Measurements from ENCODE around the gene KIF21A. TPM values are rescaled to one million over a fixed set of nuclear protein-coding genes. Genes with fewer than 3 reads are reported as not detected.

Gene KIF21A
- polyA plus RNA-seq, 1 experiment, result 1.4 TPM

- no peak for TF ChIP-seq CTCF (IDR thresholded peaks at IDR 0.05; ENCODE audit: low read depth, low read length)
- POLR2A ChIA-PET, result no interaction called here
- CTCF ChIA-PET, result no interaction called here
These were observed 113.0 kb downstream of the KIF21A start for GRCh38 chr12:39329876-39330275.

DNA sequence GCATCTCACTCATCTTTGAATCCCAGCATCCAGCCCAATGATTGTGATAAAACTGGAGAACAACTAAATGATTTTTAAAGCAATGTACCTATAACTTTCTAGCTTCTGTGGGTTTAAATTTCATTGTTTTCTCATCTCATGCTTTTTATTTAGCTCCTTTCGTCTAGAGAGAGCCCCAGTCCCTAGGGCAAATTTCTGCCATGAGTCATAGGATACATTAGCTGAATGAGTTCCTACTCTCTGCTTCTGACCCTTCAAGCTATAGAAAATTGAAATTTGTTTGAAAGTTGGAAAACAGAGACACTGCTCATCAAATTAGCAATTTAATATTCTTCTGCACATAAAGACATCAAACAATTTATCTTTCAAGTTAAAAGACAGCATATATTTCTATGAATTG is 113.9 kb downstream of the KIF21A start:
- no peaks in the 10 kb centered on the region for H3K27me3 ChIP-seq (ENCODE audit: control insufficient read depth, insufficient read depth, low read length)
- H3K27ac ChIP-seq (ENCODE audit: low read depth, low read length), result no peak overlapping the region
- H3K9me3 ChIP-seq (ENCODE audit: control insufficient read depth, insufficient read depth, low read length), result no peaks in the 10 kb centered on the region
- no peak for TF ChIP-seq CTCF (IDR thresholded peaks at IDR 0.05; ENCODE audit: low read depth, low read length)
- ChIA-PET POLR2A (no interaction called here), CTCF (interaction anchor here (1.8 kb wide), 1 partner anchor 11 kb away, joined by 9 read pairs; no protein-coding TSS in a partner anchor)
- DNase-seq (ENCODE audit: low read depth, low spot score), result no peak
- H3K4me3 ChIP-seq (ENCODE audit: low read depth, low read length), result no peak overlapping the region

More at GRCh38 chr12:39329876-39330275, 113.0 kb downstream of the KIF21A start:
- Histone ChIP-seq H3K27me3 (ENCODE audit: control insufficient read depth, insufficient read depth, low read length) (no peaks in the 10 kb centered on the region), H3K27ac (ENCODE audit: low read depth, low read length) (no peak overlapping the region), H3K9me3 (ENCODE audit: control insufficient read depth, insufficient read depth, low read length) (no peaks in the 10 kb centered on the region), H3K4me3 (ENCODE audit: low read depth, low read length) (no peak overlapping the region)
- no peak for DNase-seq (ENCODE audit: low read depth, low spot score)

GRCh38 chr12:39327965-39328364 is 115.0 kb downstream of the KIF21A start:
- no peak overlapping the region for H3K27ac ChIP-seq (ENCODE audit: low read depth, low read length)
- ChIA-PET CTCF (interaction anchor here (1.8 kb wide), 1 partner anchor 10 kb away, joined by 9 read pairs; no protein-coding TSS in a partner anchor), POLR2A (no interaction called here)
- H3K4me3 ChIP-seq (ENCODE audit: low read depth, low read length), result no peak overlapping the region
- H3K27me3 ChIP-seq (ENCODE audit: control insufficient read depth, insufficient read depth, low read length), result no peaks in the 10 kb centered on the region
- no peak for DNase-seq (ENCODE audit: low read depth, low spot score)
- TF ChIP-seq CTCF (IDR thresholded peaks at IDR 0.05; ENCODE audit: low read depth, low read length), result no peak
- no peaks in the 10 kb centered on the region for H3K9me3 ChIP-seq (ENCODE audit: control insufficient read depth, insufficient read depth, low read length)

- TF ChIP-seq CTCF (IDR thresholded peaks at IDR 0.05; ENCODE audit: low read depth, low read length), result no peak
- H3K27me3 ChIP-seq (ENCODE audit: control insufficient read depth, insufficient read depth, low read length), result no peaks in the 10 kb centered on the region
- H3K9me3 ChIP-seq (ENCODE audit: control insufficient read depth, insufficient read depth, low read length), result no peaks in the 10 kb centered on the region
- no peak for DNase-seq (ENCODE audit: low read depth, low spot score)
- CTCF ChIA-PET, result interaction anchor here (1.8 kb wide), 1 partner anchor 10 kb away, joined by 9 read pairs; no protein-coding TSS in a partner anchor
- POLR2A ChIA-PET, result no interaction called here
- H3K4me3 ChIP-seq (ENCODE audit: low read depth, low read length), result no peak overlapping the region
- no peak overlapping the region for H3K27ac ChIP-seq (ENCODE audit: low read depth, low read length)
These were observed 115.4 kb downstream of the KIF21A start for GRCh38 chr12:39327510-39327909.

DNA sequence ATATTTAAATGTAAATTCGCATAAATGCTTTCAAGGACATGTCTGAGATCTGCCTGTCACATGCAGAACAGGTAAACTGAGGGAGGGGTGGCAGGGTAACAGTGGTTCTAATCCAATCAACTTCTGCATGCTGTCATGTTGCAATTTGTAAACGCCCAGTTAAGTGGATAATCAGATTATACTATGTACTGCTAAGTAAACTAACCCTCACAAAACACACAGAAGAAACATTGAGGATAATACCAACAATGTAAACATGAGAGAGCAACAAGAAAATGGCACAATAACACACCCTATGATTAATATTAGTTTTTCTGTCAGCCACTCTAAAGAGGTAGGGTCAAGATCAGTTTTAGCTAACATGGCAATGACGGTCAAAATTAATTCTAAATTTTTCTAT is 123.7 kb downstream of the KIF21A start:
- no peaks in the 10 kb centered on the region for H3K27me3 ChIP-seq (ENCODE audit: control insufficient read depth, insufficient read depth, low read length)
- CTCF ChIA-PET, result interaction anchor here (1.9 kb wide), 1 partner anchor 301 kb away, joined by 10 read pairs; the partner anchor contains the start of gene ABCD2
- TF ChIP-seq CTCF (IDR thresholded peaks at IDR 0.05; ENCODE audit: low read depth, low read length), result no peak
- H3K27ac ChIP-seq (ENCODE audit: low read depth, low read length), result no peak overlapping the region
- H3K9me3 ChIP-seq (ENCODE audit: control insufficient read depth, insufficient read depth, low read length), result no peaks in the 10 kb centered on the region
- H3K4me3 ChIP-seq (ENCODE audit: low read depth, low read length), result no peak overlapping the region
- POLR2A ChIA-PET, result no interaction called here
- DNase-seq (ENCODE audit: low read depth, low spot score), result no peak
